ENCODE data around the gene CTRB2.

DNA sequence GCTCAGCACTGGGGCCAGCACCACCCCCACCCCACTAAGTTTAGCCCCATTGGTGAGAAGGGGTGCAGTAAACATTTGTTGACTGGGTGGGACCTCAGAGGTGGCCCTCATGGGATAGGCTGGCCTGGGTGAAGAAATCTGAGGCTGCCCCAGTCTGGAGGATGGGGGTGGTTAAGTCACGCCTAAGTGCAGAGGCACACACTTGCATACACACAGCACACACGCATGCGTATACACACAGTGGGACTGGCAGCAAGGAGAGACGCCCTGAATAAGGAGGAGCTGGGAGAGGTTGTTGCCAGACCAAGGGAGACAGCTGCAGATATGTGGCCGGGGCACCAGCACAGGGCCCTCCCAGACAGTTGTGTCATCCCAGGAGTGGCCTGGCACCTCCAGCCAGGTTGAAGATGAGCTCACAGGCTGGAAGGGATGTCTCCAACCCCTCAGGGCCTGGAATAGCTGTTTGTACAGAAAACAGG, 47.4 kb upstream of the CTRB2 start:
- TF ChIP-seq, protein P1, sequence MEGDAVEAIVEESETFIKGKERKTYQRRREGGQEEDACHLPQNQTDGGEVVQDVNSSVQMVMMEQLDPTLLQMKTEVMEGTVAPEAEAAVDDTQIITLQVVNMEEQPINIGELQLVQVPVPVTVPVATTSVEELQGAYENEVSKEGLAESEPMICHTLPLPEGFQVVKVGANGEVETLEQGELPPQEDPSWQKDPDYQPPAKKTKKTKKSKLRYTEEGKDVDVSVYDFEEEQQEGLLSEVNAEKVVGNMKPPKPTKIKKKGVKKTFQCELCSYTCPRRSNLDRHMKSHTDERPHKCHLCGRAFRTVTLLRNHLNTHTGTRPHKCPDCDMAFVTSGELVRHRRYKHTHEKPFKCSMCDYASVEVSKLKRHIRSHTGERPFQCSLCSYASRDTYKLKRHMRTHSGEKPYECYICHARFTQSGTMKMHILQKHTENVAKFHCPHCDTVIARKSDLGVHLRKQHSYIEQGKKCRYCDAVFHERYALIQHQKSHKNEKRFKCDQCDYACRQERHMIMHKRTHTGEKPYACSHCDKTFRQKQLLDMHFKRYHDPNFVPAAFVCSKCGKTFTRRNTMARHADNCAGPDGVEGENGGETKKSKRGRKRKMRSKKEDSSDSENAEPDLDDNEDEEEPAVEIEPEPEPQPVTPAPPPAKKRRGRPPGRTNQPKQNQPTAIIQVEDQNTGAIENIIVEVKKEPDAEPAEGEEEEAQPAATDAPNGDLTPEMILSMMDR (IDR thresholded peaks at IDR 0.05; ENCODE audit: low read length): no peak
- TF ChIP-seq EZH2 (IDR thresholded peaks at IDR 0.05; ENCODE audit: borderline replicate concordance, low read length): no peak
